GM18505 (cell line): ENCODE data around the gene EMILIN3.

Source experiments
- ATAC-seq: cut with Tn5 transposase; IDR thresholded peaks from one replicate; pipeline ENCODE4 v1.9.1; 2021; ENCODE audit not compliant: unreplicated experiment
- POLR2A ChIP-seq: IDR thresholded peaks from 4 replicates; pipeline ENCODE4 v1.6.1; 2011; ENCODE audit warnings: borderline replicate concordance; ENCODE audit not compliant: insufficient read depth, insufficient read length; ENCODE audit errors: extremely low read depth

Gene EMILIN3

DNA sequence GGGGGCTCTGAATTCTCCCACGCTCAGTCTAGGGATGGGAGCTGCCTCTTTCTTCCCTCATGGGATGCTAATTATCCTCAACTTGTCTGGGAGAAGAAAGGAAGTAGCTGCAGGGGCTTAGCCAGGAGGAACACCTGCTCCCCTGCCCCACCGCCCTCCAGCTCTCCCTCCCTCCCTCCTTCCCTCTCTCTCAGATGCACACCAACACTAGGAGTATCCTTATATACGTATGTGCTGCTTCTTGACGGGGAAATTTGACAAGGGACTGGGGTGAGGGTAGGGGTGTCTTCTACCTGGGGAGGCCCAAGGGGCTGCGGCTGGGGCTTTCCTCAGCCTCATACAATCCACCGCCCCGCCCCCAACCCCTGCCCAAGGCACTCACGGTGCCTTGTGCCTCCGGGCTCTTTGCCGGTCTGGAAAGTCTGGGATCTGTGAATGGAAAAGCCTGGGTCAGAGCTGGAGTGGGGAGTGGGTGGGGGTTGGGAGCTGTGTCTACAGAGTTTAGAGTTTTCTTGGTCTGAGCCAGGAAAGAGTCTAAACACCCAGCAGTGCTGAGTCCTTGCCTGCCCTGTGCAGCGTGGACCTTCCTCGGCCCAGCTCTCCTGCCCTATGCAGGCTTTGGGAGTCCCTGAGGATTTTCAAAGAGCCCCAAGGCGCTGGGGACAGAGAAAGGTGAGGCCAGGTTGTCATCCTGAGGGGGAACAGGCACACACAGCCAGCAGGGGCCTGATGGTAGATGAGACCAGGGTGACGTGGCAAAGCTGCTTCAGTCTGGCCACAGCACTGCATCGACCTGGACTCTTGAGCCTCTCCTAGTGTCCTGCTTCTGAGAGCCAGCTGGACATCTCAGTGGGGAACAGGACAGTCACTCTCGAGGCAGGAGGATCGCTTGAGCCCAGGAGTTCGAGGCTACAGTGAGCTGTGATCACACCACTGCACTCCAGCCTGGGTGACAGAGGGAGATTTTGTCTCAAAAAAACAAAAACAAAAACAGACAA is 29.3 kb upstream of the EMILIN3 start:
- ATAC-seq, result no peak
- TF ChIP-seq POLR2A, result no peak

DNA sequence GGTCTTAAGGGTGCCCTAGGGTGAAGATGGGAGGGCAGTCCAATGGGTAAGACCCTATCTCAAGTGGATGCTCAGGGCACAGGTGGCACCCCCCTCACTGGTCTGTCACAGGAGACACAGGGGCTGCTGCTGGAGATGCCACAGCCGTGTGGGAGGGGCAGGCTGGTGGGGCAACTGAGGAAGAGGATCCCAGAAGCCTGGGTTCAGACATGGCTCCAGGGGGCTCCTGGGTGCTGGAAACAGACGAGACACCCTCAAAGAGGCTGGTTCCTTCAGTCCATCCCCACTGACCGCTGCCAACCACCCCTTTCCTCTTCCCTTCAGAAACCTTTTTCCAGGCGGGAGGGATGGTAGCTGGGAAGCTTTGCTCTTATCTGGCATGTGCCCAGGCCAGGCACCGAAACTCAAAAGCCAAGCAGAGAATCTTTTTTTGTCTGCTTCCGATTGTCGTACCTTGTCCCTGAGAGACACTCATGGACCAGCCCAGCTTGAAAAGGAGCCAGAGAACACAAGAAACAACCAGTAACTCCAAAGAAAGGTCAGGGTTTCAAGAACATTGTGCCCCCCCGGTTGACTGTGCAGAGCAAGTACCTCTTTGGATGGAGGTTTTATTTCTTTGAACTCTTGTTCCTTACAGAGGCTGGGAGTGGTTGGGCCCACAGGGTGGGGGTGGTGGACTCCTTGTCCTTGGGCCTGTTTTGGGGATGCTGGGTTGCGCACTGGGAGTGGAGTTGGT is 28.5 kb upstream of the EMILIN3 start:
- no peak for TF ChIP-seq POLR2A
- ATAC-seq, result no peak

DNA sequence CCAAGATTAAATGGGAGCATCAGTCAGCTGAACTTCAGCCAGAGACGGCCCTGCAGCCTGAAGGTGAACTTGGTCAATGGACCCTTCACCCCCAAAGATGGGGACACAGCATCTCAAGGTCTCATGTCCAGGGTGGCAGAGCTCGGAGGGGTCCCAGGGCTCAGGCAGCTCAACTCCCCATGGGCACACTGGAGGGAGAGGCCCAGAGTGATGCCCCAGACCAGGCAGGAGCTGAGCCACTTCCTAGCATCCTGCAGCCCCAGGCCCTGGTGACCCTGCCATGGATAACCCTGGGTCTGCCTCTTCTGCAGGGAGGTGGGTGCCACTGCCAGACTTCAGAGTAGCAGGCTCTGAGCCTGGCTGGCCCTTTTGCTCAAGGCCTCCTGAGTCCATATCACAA is 27.5 kb upstream of the EMILIN3 start:
- ATAC-seq, result no peak
- TF ChIP-seq POLR2A, result no peak

DNA sequence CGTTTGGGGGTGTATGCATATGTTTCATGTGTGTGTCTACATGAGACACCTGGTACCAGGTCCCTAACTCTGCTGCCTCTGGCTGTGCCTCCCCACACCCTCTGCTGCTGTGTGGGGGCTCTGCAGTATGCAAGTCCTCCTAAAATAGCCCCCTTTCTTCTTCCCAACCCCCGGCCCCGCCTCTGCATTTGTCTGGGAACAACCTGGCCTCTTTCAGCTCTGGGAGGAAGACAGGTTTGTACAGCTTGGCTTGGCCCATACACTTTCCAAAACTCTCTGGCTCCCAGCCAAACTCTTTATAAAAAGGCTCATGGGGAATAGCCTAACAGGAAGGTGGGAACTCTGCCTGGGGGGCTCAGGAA is 27.1 kb upstream of the EMILIN3 start:
- TF ChIP-seq POLR2A, result no peak
- ATAC-seq, result no peak

DNA sequence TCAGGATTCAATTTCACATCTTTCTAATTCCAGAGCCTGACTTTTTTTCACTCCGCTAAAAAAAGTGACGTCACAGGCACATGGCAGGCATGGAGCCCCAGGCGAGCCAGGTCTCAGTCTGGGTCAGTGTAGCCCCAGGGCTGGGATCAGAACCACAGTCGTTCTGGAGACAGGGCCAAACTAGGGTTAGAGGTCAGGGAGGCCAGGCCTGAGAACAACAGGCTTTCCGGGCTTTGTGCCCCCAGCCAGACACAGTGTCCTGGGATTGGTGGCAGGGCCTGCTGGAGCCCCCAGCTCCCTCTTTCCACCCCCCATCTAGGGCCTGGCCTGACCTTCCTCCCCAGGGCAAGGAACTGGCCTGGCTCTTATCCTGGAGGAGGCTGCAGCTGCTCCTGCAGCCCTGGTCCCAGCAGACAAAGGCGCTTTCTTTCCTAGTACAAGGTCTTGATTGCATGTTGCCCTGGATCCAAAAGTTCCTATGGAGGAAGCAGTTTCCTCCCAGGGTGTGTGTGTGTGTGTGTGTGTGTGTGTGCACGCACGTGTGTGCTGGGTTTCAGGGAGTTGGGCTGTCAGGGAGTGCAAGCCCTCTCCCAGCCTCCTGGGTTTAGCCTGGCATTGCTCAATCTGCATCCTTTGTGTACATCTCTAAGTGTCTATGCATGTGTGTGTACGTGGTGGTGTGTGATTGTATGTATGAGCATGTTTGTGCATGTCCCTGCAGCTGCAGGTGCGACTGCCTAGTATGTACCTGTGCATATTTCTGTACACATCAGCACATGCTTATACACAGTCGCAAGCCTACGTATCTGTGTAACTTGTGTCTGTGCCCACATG is 26.5 kb upstream of the EMILIN3 start:
- no peak for TF ChIP-seq POLR2A
- ATAC-seq, result no peak

DNA sequence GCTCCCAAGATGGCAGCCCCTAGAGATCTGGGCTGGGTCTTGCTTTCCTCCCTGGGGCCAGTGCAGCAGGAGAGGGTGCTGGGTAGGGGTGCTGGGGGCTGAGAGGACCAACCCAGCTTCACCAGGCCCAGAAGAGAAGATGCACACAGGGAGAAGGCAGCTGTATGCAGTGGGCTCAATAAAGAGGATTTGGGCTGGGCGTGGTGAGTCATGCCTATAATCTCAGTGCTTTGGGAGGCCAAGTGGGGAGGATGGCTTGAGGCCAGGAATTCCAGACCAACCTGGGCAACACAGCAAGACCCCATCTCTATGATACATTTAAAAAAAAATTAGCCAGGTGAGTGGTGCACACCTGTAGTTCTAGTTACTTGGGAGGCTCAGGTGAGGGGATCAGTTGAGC is 25.7 kb upstream of the EMILIN3 start:
- TF ChIP-seq POLR2A, result no peak

DNA sequence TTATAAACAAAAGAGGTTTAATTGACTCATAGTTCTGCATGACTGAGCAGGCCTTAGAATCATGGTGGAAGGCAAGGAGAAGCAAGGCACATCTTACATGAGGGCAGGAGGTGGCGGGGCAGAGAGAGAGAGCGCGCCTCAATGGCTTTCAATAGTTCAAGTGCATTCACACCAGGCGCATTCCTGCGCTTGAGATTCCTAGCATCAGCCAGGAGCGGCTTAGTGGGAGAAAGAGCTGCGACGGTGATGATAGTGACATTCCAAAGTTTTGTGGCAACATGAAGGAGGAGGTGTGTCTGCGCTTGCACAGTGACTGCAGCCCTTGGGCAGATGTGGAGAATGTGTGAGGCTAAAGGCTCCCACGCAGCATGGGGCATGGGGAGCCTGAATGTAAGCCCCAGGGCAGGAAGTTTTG is 25.0 kb upstream of the EMILIN3 start:
- ATAC-seq, result no peak

More for the DNA sequence above, 25.7 kb upstream of the EMILIN3 start:
- ATAC-seq, result no peak

DNA sequence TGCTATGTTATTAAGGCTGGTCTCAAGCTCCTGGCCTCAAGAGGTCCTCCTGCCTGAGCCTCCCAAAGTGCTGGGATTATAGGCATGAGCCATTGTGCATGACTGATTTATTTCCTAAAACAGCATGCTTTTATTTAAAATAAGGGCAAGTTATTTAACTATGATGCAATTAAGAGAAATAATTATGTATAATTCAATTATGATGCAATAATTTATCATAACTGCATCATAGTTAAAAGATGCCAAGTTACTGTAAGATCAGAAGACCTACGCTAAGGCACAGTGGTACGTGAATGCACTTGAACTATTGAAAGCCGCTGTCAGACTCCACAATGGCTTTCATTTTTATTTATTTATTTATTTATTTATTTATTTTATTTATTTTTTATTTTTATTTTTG is 24.3 kb upstream of the EMILIN3 start:
- no peak for TF ChIP-seq POLR2A
- ATAC-seq, result no peak

More for the DNA sequence above, 25.0 kb upstream of the EMILIN3 start:
- no peak for TF ChIP-seq POLR2A

DNA sequence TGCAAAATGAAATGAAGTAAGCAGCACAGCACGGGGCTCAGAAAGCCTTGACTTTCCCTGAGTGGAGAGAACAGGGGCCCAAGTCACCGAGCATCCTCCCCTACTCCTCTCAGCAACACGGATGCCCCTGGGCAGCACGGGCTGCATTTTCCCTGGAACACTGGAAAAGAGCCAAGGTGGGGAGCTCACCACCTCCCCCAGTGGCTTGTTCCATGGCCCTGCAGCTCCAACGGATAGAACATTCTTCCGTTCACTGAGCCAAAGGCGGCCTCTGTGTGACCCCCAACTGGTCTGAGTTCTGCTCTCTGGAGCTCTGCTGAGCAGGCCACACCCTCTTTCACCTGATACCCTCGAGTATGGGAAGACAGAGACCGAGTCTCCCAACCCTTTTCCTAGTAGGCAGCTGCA is 20.8 kb upstream of the EMILIN3 start:
- no peak for TF ChIP-seq POLR2A
- no peak for ATAC-seq

DNA sequence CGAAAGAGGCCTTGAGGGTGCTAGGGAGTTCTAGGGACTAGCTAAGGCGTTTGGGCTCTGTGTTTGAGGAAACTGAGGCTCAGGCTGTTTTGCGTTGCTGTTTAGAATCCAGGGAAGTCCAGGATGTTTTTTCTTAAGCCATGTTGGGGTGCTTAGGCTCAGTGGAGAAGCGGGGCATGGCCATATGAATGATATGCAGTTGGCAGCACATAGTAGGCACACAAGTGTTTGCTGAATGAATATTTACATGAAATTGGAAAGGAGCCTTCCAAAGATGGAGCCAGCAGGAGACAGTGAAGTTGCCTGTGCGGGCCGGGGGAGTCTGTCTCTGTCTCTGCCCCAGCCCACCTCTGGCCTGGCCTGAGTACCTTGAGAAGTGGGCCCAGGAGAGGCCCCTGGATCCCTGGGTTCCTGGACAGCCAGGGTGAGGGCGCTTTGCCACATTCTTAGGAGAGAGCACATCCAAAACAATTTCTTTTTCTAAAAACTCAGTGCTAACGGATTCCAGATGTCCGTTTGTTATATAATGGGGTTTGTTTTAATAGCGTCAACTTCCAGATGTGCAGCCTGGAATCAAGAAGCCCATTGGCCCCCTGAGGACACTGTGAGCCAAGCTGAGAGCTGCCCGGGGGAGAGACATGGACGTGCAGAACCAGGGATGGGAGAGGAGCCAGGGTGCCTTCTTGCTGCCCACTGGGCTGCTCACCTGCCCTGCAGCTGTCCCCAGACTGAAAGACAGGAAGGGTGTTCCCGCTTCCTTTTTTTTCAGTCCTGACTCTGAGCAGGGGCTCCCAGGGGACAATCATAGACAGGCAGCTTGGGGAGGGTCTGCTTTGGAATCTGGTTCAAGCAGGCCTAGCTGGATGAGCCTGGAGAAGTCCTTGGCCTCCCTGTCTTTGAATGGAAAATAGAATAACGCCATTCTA is 20.1 kb upstream of the EMILIN3 start:
- no peak for ATAC-seq
- no peak for TF ChIP-seq POLR2A

DNA sequence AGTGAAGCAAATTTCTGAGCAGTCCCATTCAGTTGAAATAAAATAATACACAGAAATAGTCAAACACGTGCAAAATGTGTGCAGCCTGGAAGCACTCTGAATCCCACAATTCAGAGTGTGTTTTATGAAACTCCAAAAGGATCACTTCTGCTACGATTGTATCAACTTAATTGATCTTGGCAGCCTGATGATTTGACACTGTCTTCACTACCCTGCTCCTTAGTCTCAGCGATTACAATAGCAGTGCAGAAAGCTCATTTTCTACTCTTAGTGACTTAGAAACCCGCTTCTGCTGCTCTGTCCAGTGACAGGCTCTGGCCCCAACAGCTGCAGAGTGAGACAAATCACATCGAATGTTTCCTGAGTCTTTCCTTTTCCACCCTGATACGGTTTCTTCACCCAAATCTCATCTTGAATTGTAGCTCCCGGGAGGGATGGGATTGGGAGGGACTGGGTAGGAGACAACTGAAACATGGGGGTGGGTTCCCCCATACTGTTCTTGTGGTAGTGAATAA is 16.2 kb upstream of the EMILIN3 start:
- no peak for ATAC-seq
- TF ChIP-seq POLR2A, result no peak
